Right ventricle myocardium superior (tissue), 1 donor: Measurements from ENCODE around the gene ZGPAT. TPM values are rescaled to one million over a fixed set of nuclear protein-coding genes. Genes with fewer than 3 reads are reported as not detected.
A peak's percentile ranks its signal among the peaks of the same experiment; 100 is the strongest.

Source experiments
- ATAC-seq: fragments of 200-7000 bp; cut with Tn5 transposase; one replicate; pipeline ENCODE4 v1.9.1; 2020; ENCODE audit warnings: mild to moderate bottlenecking; ENCODE audit not compliant: poor library complexity
- DNase-seq: peaks from one replicate; pipeline ENCODE4 v3.0.0-alpha.2; 2020
- intact Hi-C: fragments of 100-400 bp; cut with DNase I; formaldehyde crosslinking; loops from one replicate; pipeline ENCODE4 v1.11.2; 2022
- total RNA-seq: library from RNA; stranded (reverse); fragmentation: NEBNext Ultra II Directional; extraction: Animal tissue kit (Norgen Biotek cat#: 25700); gene quantifications from one replicate; pipeline ENCODE4 v1.2.1, GENCODE V29; 2021
- donor health status: DM: no; HTN: yes; CAD: no; lungs with severe emphysema.

The ZGPAT gene
- total RNA-seq, 1 donor from 2014 or later: 16.0 TPM

DNA sequence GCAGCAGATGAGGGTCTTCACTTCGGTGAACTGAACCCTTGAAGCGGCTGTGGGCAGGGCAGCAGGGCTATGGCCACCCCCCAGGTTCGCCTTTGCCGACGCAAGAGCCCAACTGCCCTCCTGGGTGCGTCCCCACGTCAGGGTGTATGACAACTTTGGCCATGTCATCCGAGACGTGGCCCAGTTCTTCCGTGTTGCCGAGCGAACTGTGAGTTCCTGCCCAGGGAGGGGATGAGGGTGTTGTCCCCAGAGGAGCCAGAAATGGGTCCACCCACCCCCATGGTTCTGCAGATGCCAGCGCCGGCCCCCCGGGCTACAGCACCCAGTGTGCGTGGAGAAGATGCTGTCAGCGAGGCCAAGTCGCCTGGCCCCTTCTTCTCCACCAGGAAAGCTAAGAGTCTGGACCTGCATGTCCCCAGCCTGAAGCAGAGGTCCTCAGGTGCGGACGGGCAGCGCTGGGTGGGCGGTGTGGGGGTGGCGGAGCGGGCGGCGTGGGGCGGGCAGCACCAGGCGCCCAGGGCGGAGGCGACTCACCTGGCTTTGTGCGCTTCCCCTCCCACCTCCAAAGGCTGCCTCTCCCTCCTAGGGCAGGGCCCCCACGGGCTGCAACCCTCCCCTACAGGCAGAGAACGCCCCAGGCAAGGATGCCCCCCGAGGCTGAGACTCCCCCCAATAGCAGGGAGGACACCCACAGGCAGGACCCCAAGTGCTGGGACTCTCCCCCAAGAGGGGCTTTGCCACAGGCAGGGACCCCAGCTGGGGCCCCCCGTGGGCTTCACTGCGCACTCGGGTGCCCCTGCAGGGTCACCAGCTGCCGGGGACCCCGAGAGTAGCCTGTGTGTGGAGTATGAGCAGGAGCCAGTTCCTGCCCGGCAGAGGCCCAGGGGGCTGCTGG lies 17.6 kb upstream of the ZGPAT start:
- intact Hi-C loops: no loop called here
- ATAC-seq (no peak), DNase-seq (no peak)

GRCh38 chr20:63690898-63691710 lies 16.7 kb upstream of the ZGPAT start:
- intact Hi-C loops: no loop called here
- DNase-seq (peak; percentile 40), ATAC-seq (no peak)

- ATAC-seq: no peak
- intact Hi-C loops: no loop called here
- peak; percentile 32 for DNase-seq
Measured at GRCh38 chr20:63691711-63692435, 16.0 kb upstream of the ZGPAT start.

DNA sequence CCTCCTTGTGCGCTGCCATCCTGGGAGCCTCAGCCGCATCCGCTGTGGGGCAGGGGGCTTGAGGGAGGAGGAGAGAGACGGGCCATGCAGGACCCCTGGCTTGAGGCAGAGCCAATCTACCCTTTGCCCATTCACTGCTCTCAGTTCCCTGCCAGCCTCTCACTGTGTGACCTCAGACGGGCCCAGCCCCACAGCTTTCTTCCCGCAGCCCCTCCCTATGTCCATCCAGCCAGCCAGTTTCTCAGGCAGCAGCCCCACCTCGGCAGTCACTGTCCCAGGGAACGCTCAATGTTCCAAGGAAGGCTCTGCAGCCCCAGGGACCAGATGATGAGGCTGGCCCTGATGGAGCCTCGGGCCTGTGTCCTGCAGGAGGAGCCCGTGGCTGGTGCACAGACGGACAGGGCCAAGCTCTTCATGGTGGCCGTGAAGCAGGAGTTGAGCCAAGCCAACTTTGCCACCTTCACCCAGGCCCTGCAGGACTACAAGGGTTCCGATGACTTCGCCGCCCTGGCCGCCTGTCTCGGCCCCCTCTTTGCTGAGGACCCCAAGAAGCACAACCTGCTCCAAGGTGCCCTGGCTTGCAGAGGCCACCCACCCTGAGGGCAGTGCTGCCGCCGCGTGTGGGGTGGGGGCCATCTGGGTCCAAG lies 15.3 kb upstream of the ZGPAT start:
- DNase-seq: peak; percentile 46
- intact Hi-C loops: no loop called here
- no peak for ATAC-seq

GRCh38 chr20:63693083-63693732 lies 14.6 kb upstream of the ZGPAT start:
- DNase-seq (peak; percentile 36), ATAC-seq (no peak)
- intact Hi-C loops: no loop called here

GRCh38 chr20:63693733-63694583 lies 13.9 kb upstream of the ZGPAT start:
- DNase-seq (peak; percentile 22), ATAC-seq (no peak)
- intact Hi-C loops: no loop called here

DNA sequence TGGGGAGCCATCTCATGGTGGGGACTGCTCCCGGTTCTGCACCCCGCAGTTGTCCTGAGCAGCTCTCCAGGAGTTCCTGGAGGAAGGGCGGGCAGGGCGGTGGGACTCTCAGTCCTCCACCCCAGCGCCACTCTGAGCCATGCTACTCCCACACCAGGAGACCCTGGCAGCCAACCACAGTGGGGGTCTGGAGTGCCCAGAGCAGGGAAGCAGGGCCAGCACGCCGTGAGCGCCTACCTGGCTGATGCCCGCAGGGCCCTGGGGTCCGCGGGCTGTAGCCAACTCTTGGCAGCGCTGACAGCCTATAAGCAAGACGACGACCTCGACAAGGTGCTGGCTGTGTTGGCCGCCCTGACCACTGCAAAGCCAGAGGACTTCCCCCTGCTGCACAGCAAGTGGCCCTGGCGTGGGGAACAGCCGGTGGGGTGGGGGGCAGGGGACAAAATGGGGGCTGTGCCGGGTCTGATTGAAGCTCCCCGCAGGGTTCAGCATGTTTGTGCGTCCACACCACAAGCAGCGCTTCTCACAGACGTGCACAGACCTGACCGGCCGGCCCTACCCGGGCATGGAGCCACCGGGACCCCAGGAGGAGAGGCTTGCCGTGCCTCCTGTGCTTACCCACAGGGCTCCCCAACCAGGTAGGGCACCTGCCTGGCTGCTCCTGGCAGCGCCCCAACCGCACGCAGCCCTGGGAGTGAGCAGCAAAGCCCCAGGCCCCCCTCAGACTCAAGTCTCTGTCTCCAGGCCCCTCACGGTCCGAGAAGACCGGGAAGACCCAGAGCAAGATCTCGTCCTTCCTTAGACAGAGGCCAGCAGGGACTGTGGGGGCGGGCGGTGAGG lies 13.0 kb upstream of the ZGPAT start:
- DNase-seq: peak; percentile 37
- intact Hi-C loops: no loop called here
- ATAC-seq: no peak

DNA sequence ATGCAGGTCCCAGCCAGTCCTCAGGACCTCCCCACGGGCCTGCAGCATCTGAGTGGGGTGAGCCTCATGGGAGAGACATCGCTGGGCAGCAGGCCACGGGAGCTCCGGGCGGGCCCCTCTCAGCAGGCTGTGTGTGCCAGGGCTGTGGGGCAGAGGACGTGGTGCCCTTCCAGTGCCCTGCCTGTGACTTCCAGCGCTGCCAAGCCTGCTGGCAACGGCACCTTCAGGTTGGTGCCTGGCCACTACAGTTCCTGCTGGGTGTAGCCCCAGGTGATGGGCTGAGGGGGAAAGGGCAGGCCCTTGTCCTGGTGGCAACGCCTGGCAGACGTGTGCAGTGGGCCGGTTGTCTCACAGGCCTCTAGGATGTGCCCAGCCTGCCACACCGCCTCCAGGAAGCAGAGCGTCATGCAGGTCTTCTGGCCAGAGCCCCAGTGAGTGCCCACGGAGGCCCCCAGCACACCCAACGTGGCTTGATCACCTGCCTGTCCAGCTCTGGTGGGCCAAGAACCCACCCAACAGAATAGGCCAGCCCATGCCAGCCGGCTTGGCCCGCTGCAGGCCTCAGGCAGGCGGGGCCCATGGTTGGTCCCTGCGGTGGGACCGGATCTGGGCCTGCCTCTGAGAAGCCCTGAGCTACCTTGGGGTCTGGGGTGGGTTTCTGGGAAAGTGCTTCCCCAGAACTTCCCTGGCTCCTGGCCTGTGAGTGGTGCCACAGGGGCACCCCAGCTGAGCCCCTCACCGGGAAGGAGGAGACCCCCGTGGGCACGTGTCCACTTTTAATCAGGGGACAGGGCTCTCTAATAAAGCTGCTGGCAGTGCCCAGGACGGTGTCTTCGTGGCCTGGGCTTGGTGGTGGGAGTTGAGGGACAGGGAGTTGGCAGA lies 12.2 kb upstream of the ZGPAT start:
- DNase-seq (peak; percentile 88), ATAC-seq (peak; percentile 74)
- intact Hi-C loops: no loop called here

GRCh38 chr20:63696306-63696627 lies 11.6 kb upstream of the ZGPAT start:
- ATAC-seq (peak; percentile 23), DNase-seq (peak; percentile 40)
- intact Hi-C loops: no loop called here

DNA sequence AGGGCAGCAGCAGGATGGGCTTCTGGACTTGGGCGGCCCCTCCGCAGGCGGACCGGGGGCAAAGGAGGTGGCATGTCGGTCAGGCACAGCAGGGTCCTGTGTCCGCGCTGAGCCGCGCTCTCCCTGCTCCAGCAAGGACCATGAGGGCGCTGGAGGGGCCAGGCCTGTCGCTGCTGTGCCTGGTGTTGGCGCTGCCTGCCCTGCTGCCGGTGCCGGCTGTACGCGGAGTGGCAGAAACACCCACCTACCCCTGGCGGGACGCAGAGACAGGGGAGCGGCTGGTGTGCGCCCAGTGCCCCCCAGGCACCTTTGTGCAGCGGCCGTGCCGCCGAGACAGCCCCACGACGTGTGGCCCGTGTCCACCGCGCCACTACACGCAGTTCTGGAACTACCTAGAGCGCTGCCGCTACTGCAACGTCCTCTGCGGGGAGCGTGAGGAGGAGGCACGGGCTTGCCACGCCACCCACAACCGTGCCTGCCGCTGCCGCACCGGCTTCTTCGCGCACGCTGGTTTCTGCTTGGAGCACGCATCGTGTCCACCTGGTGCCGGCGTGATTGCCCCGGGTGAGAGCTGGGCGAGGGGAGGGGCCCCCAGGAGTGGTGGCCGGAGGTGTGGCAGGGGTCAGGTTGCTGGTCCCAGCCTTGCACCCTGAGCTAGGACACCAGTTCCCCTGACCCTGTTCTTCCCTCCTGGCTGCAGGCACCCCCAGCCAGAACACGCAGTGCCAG lies 11.0 kb upstream of the ZGPAT start, which contains the start of gene TNFRSF6B:
TSS of gene TNFRSF6B (plus strand) at position 25 of the 729 bp plus-strand sequence. CDS start at position 141, 116 bp downstream.
- intact Hi-C loops: no loop called here

DNA sequence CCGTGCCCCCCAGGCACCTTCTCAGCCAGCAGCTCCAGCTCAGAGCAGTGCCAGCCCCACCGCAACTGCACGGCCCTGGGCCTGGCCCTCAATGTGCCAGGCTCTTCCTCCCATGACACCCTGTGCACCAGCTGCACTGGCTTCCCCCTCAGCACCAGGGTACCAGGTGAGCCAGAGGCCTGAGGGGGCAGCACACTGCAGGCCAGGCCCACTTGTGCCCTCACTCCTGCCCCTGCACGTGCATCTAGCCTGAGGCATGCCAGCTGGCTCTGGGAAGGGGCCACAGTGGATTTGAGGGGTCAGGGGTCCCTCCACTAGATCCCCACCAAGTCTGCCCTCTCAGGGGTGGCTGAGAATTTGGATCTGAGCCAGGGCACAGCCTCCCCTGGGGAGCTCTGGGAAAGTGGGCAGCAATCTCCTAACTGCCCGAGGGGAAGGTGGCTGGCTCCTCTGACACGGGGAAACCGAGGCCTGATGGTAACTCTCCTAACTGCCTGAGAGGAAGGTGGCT lies 10.4 kb upstream of the ZGPAT start:
- ATAC-seq (no peak), DNase-seq (peak; percentile 40)
- intact Hi-C loops: no loop called here

More for the DNA sequence above, 11.0 kb upstream of the ZGPAT start, which contains the start of gene TNFRSF6B:
- ATAC-seq (peak; percentile 15), DNase-seq (peak; percentile 38)

DNA sequence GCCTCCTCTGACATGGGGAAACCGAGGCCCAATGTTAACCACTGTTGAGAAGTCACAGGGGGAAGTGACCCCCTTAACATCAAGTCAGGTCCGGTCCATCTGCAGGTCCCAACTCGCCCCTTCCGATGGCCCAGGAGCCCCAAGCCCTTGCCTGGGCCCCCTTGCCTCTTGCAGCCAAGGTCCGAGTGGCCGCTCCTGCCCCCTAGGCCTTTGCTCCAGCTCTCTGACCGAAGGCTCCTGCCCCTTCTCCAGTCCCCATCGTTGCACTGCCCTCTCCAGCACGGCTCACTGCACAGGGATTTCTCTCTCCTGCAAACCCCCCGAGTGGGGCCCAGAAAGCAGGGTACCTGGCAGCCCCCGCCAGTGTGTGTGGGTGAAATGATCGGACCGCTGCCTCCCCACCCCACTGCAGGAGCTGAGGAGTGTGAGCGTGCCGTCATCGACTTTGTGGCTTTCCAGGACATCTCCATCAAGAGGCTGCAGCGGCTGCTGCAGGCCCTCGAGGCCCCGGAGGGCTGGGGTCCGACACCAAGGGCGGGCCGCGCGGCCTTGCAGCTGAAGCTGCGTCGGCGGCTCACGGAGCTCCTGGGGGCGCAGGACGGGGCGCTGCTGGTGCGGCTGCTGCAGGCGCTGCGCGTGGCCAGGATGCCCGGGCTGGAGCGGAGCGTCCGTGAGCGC lies 9.8 kb upstream of the ZGPAT start:
- intact Hi-C loops: no loop called here
- ATAC-seq (no peak), DNase-seq (peak; percentile 40)

- DNase-seq (peak; percentile 63), ATAC-seq (no peak)
- intact Hi-C loops: no loop called here
Measured at GRCh38 chr20:63698739-63699465, 8.9 kb upstream of the ZGPAT start.
